Activated B cell treated with CpG ODN at 0.5 μM for 24 hours (primary cell): Measurements from ENCODE around the gene LGMN. TPM values are rescaled to one million over a fixed set of nuclear protein-coding genes. Genes with fewer than 3 reads are reported as not detected.
A peak's percentile ranks its signal among the peaks of the same experiment; 100 is the strongest.
"Not testable (repeated sequence)": the region's sequence is repeated elsewhere in the genome, so short reads cannot be mapped to it uniquely, and the experiment has no call there.

Source experiments
- ATAC-seq: fragments of 200-7000 bp; cut with Tn5 transposase; one replicate; pipeline ENCODE4 v1.10.0; 2021; ENCODE audit warnings: low read depth, mild to moderate bottlenecking, moderate library complexity
- CTCF ChIA-PET: fragments of 350-600 bp; sonication (Branson Sonifier 250); formaldehyde crosslinking; loops from one replicate; lab custom pipeline; 2021; ENCODE audit warnings: antibody characterized with exemption; lab: Charles Lee
- POLR2A ChIA-PET: fragments of 350-600 bp; sonication (Branson Sonifier 250); formaldehyde crosslinking; loops from one replicate; lab custom pipeline; 2021; ENCODE audit warnings: antibody characterized with exemption; lab: Charles Lee
- DNase-seq: peaks from one replicate; pipeline ENCODE4 v3.0.0; 2022
- H3K27ac Mint-ChIP-seq: one replicate; pipeline ENCODE4 v1.8.0; 2020; ENCODE audit warnings: mixed read lengths
- H3K27me3 Mint-ChIP-seq: one replicate; pipeline ENCODE4 v1.8.0; 2021; ENCODE audit warnings: mixed read lengths
- H3K36me3 Mint-ChIP-seq: one replicate; pipeline ENCODE4 v1.8.0; 2021; ENCODE audit warnings: low read depth, mixed read lengths
- H3K4me1 Mint-ChIP-seq: one replicate; pipeline ENCODE4 v1.8.0; 2021; ENCODE audit warnings: mixed read lengths
- H3K4me3 Mint-ChIP-seq: one replicate; pipeline ENCODE4 v1.8.0; 2020; ENCODE audit warnings: mild to moderate bottlenecking, mixed read lengths
- H3K9me3 Mint-ChIP-seq: one replicate; pipeline ENCODE4 v1.8.0; 2020; ENCODE audit warnings: mixed read lengths
- intact Hi-C: fragments of 100-400 bp; cut with micrococcal nuclease; formaldehyde crosslinking; loops from one replicate; pipeline ENCODE4 v1.15.1; 2024
- total RNA-seq: library from RNA; stranded (reverse); gene quantifications from 2 replicates; pipeline ENCODE4 v1.2.3, GENCODE V29; 2022
- TF ChIP-seq, protein P1 (sequence below): fragments of 200-600 bp; IDR thresholded peaks from one replicate; pipeline ENCODE4 v1.8.0; 2022; ENCODE audit warnings: antibody characterized with exemption, mild to moderate bottlenecking

Gene LGMN
- total RNA-seq, 1 donor from 2014 or later, result 11.8 TPM

DNA sequence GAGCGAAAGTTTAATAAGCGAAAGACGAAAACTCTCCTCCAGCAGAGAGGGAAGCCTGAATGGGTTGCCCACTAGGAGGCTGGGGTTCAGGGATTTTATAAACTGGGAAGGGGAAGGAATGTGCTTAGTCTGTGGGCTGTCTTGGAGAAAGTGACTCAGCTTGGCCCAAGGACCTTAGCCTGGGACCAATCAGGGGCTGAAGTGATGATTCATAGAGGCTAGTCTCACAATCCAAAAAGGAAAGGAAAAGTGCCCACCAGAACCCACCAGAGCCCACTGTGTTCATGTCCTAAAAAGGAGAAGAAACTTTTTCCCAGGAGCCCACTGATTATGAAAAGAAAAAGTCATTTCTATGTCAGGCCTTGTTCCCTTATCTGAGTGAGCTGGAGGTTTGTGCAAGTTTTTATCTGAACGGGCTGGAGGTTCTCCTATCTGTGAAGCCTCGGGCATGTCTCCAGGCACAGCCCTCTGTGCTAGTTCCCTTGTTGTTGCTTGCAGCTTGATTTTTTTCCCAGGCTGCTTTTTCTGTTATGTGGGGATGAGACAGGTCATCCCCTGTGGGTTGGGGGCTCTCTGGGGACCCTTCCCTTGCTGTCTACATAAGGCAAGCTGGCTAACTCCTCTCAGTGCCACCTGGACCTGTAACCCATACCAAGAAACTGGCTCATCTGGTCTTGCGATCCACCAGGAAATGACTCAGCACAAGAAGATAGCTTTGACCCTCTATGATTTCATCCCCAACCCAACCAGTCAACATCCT is 37.4 kb upstream of the LGMN start:
- H3K27ac Mint-ChIP-seq, result no peak overlapping the region
- H3K4me3 Mint-ChIP-seq, result no peak overlapping the region
- ChIA-PET POLR2A (interaction anchor here (0.6 kb wide), 1 partner anchor 44 kb away, joined by 7 read pairs; no protein-coding TSS in a partner anchor), CTCF (interaction anchor here (0.9 to 3.7 kb wide), 6 partner anchors 9 to 99 kb away, joined by 3 to 21 read pairs (median 5); no protein-coding TSS in a partner anchor)
- no peaks in the 10 kb centered on the region for H3K27me3 Mint-ChIP-seq
- ATAC-seq, result no peak
- no peak for DNase-seq
- peaks cover 15% of the 10 kb centered on the region for H3K9me3 Mint-ChIP-seq
- H3K36me3 Mint-ChIP-seq, result peaks cover 5% of the 10 kb centered on the region
- TF ChIP-seq, protein P1, sequence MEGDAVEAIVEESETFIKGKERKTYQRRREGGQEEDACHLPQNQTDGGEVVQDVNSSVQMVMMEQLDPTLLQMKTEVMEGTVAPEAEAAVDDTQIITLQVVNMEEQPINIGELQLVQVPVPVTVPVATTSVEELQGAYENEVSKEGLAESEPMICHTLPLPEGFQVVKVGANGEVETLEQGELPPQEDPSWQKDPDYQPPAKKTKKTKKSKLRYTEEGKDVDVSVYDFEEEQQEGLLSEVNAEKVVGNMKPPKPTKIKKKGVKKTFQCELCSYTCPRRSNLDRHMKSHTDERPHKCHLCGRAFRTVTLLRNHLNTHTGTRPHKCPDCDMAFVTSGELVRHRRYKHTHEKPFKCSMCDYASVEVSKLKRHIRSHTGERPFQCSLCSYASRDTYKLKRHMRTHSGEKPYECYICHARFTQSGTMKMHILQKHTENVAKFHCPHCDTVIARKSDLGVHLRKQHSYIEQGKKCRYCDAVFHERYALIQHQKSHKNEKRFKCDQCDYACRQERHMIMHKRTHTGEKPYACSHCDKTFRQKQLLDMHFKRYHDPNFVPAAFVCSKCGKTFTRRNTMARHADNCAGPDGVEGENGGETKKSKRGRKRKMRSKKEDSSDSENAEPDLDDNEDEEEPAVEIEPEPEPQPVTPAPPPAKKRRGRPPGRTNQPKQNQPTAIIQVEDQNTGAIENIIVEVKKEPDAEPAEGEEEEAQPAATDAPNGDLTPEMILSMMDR, result no peak
- peaks cover 7% of the 10 kb centered on the region for H3K4me1 Mint-ChIP-seq
- intact Hi-C loops, result loop anchor here (5.0 kb wide), 1 partner anchor 194 kb away; no protein-coding TSS in a partner anchor

DNA sequence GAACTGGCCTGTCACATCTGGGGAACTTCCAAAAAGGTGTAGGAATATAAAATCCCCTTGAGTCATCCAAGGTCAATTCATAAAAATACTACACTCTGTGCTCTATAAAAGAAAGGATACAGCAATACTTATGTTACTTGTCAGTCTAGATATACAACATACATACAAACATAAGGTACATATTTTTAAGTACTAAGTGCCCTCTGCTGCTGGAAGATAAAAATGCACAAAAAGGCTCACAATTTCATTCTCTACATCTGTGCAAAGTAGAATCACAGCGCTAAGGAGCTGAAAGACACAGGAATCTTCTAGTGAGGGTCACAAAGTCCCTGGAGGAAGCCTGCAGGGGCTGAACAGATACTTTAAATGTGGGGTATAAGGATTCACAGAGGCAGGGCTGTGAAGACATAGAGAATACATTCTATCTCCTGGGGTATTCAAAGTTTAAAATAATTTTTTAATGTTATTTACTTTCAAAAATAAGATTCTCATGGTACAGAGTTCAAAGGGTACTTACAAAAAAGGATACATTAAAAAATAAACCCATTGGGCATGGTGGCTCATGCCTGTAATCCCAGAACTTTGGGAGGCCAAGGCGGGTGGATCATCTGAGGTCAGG is 35.5 kb upstream of the LGMN start:
- H3K27ac Mint-ChIP-seq, result no peak overlapping the region
- no peak for DNase-seq
- intact Hi-C loops, result loop anchor here (1.0 to 2.0 kb wide), 3 partner anchors 35 to 97 kb away; partner anchors contain the start of gene LGMN
- no peak overlapping the region for H3K4me3 Mint-ChIP-seq
- TF ChIP-seq, protein P1, result peak; percentile 34
- H3K36me3 Mint-ChIP-seq, result no peaks in the 10 kb centered on the region
- POLR2A ChIA-PET, result no interaction called here
- H3K9me3 Mint-ChIP-seq, result peaks cover 3% of the 10 kb centered on the region
- peaks cover 13% of the 10 kb centered on the region for H3K4me1 Mint-ChIP-seq
- CTCF ChIA-PET, result interaction anchor here (0.7 to 3.8 kb wide), 11 partner anchors 8 to 215 kb away, joined by 3 to 73 read pairs (median 4); no protein-coding TSS in a partner anchor
- ATAC-seq, result peak; percentile 85
- H3K27me3 Mint-ChIP-seq, result no peaks in the 10 kb centered on the region

DNA sequence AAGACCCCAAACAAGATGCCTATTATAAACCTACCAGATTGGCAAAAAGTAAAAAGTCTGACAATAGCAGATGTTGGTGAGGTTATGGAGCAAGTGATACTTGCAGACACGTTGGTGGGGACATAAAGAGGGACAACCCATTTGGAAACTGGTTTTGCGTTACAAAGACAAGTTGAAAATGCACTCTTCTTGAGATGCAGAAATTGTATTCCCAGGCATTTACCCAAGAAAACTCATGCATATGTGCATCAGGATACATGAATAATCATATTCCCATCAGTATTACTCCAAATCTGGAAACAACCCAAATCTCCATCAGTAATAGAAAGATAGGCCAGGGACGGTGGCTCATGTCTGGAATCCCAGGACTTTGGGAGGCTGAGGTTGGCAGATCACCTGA is 32.9 kb upstream of the LGMN start:
- no peak overlapping the region for H3K4me3 Mint-ChIP-seq
- TF ChIP-seq, protein P1, result no peak

DNA sequence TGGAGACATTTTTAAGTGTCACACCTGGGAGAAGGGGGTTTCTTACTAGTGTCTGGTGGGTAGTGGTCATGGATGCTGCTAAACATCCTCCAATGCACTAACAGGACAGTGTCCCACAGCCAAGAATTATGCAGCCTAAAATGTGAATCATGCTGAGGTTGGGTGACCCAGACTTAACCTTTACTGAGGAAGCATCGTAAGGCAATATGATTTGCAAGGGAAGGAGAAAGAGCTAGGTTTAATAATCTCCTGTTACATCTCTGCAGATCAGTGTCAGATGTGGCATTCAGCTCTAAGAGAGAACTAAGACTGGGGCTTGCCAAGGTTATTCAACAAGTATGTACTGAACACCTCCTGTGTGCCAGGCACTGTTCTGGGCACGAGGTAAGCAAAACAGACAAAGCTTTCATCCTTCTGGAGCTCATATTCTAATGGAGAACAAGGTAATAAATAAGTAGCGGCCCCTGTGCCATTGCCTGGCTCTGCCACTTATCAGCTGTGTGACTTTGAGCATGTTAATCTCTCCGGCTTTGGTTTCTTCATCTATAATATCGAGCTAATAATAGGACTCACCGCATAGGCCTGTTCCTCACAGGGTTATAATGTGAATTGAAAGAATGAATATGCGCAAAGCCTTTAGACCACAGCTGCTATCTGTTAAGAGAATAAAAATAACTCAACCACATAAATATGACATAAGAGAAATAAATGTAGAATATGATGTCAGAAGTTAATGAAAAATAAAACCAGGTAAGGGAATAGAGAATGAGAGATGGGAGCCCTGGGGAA is 32.2 kb upstream of the LGMN start:
- TF ChIP-seq, protein P1, result no peak
- no peak for DNase-seq
- no peak overlapping the region for H3K4me3 Mint-ChIP-seq

More for the DNA sequence above, 32.9 kb upstream of the LGMN start:
- Mint-ChIP-seq H3K36me3 (no peaks in the 10 kb centered on the region), H3K9me3 (no peaks in the 10 kb centered on the region), H3K27ac (no peak overlapping the region), H3K27me3 (no peaks in the 10 kb centered on the region), H3K4me1 (peaks cover 27% of the 10 kb centered on the region)
- POLR2A ChIA-PET, result interaction anchor here (1.6 kb wide), 1 partner anchor 33 kb away, joined by 5 read pairs; the partner anchor contains the start of gene LGMN
- CTCF ChIA-PET, result interaction anchor here (1.5 to 3.8 kb wide), 3 partner anchors 67 to 95 kb away, joined by 7 to 73 read pairs (median 14); no protein-coding TSS in a partner anchor
- ATAC-seq (no peak), DNase-seq (no peak)
- intact Hi-C loops, result no loop called here

DNA sequence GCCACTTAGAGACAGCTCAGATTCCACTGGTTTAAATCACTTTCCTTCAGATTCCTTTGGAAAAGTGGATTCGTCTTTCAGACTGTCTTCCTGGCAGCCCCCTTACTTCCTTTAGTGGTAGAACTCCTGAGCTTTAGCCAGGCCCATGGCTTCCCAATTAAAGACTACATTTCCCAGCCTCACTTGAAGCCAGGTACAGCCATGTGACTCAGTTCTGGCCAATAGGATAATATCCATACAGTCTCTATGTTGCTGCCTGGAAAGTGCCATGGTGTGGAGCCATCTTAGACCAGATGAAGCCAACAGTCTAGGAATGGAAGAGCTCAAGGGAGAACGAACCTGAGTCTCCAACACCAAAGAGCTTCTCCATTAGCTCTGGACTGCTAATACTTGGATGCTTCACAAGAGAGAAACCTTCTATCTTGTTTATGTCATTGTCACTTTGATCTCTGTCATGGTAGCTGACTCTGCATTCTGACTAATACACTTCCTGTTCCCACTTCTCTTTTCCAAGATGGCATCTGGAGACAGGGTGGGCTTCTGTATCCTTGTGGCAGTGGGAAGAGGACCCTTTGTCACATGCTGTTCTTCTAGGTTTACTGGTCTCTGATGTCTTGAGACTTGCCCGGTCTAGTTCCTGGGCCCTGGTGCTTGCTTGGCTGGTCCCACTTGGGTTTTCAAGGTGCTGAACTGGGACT is 30.6 kb upstream of the LGMN start:
- CTCF ChIA-PET, result not testable (repeated sequence)

More for the DNA sequence above, 32.2 kb upstream of the LGMN start:
- ChIA-PET CTCF (interaction anchor here (0.6 to 2.2 kb wide), 6 partner anchors 63 to 98 kb away, joined by 3 to 14 read pairs (median 4); no protein-coding TSS in a partner anchor), POLR2A (interaction anchor here (1.6 kb wide), 1 partner anchor 32 kb away, joined by 5 read pairs; the partner anchor contains the start of gene LGMN)
- H3K27me3 Mint-ChIP-seq, result no peaks in the 10 kb centered on the region
- no peaks in the 10 kb centered on the region for H3K9me3 Mint-ChIP-seq
- no peak for ATAC-seq
- H3K36me3 Mint-ChIP-seq, result no peaks in the 10 kb centered on the region
- no peak overlapping the region for H3K27ac Mint-ChIP-seq
- intact Hi-C loops, result no loop called here
- peaks cover 34% of the 10 kb centered on the region for H3K4me1 Mint-ChIP-seq

GRCh38 chr14:92775292-92775691 is 26.9 kb upstream of the LGMN start:
- H3K9me3 Mint-ChIP-seq, H3K36me3 Mint-ChIP-seq, DNase-seq, H3K27me3 Mint-ChIP-seq, CTCF ChIA-PET: not testable (repeated sequence)
- Mint-ChIP-seq H3K4me1 (peaks cover 63% of the 10 kb centered on the region), H3K27ac (peak overlapping the region; percentile 83), H3K4me3 (peak overlapping the region; percentile 70)
- ATAC-seq, result peak; percentile 91
- intact Hi-C loops, result loop anchor here (1.0 to 2.0 kb wide), 2 partner anchors 19 to 70 kb away; partner anchors contain the start of gene GOLGA5
- POLR2A ChIA-PET, result interaction anchor here (0.7 to 1.3 kb wide), 3 partner anchors 18 to 314 kb away, joined by 3 to 4 read pairs (median 3); partner anchors contain the start of gene LGMN

More for the DNA sequence above, 30.6 kb upstream of the LGMN start:
- peak; percentile 8 for ATAC-seq
- H3K27me3 Mint-ChIP-seq, intact Hi-C loops, H3K4me3 Mint-ChIP-seq, H3K36me3 Mint-ChIP-seq, POLR2A ChIA-PET, H3K9me3 Mint-ChIP-seq, H3K27ac Mint-ChIP-seq, DNase-seq: not testable (repeated sequence)
- H3K4me1 Mint-ChIP-seq, result peaks cover 50% of the 10 kb centered on the region
